Muscle of back (tissue), 11 donors: ENCODE data around the gene COMMD1. TPM values are rescaled to one million over a fixed set of nuclear protein-coding genes. Genes with fewer than 3 reads are reported as not detected.
"Not testable (repeated sequence)": the region's sequence is repeated elsewhere in the genome, so short reads cannot be mapped to it uniquely, and the experiment has no call there.

ENCODE experiments used
- DNase-seq, 3 donors: peaks; one replicate each; pipeline versions ENCODE4 v3.0.0 to v3.0.0-alpha.2; 2013
- polyA plus RNA-seq, 10 donors: library from polyadenylated mRNA; unstranded; fragments of 120-200 nt; gene quantifications; one replicate each; pipeline ENCODE4 v1.2.1, GENCODE V29; 2013; ENCODE audit not compliant: insufficient read length in 10 of 10

Gene COMMD1
- polyA plus RNA-seq, 10 donors = 49.7 to 85.8 (median 73.1) TPM

- DNase-seq = peak in 1 of 3 donors; percentile 14
Measured at GRCh38 chr2:62013641-62014040, 108.2 kb downstream of the COMMD1 start.

GRCh38 chr2:62014102-62014501 lies 108.6 kb downstream of the COMMD1 start:
- peak; percentile 69 to 91 (median 84) for DNase-seq

- no peak for DNase-seq
Measured at GRCh38 chr2:62016957-62017356, 111.5 kb downstream of the COMMD1 start.

DNA sequence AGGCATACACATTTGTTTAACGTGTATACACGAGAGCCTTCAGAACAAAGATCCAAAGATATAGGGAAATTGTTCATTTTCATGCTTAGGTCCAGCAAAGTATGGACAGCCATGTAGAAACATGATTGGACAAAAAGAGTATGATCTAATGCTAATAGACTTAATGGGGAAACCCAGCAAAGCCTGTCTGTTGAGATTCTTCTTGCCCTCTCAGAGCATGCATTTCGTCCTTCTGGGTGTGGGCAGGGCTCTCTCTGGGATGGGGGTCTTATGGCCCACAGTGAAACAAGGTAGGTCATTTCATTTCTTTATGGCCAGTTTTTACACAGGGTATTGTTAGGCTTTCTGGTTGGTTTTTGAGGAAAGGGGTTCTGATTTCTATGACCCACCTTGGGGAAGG lies 124.4 kb downstream of the COMMD1 start:
- no peak for DNase-seq

GRCh38 chr2:62030902-62031301 lies 125.4 kb downstream of the COMMD1 start:
- DNase-seq = no peak

DNA sequence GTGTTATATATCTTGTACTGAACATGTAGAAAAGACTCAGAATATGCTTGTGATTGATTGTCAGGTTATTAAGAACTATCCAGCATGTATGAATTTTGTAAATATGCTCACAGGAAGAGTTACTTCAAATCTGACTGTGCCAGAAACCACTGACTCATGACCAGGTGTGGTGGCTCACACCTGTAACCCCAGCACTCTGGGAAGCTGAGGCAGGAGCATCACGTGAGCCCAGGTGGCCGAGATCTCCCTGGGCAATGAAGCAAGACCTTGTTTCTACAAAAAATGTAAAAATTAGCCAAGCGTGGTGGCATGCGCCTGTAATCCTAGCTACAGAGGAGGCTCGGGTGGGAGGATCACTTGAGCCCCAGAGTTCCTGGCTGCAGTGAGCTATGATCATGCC lies 126.6 kb downstream of the COMMD1 start:
- no peak for DNase-seq

- no peak for DNase-seq
Measured at GRCh38 chr2:62034715-62035114, 129.2 kb downstream of the COMMD1 start.

DNA sequence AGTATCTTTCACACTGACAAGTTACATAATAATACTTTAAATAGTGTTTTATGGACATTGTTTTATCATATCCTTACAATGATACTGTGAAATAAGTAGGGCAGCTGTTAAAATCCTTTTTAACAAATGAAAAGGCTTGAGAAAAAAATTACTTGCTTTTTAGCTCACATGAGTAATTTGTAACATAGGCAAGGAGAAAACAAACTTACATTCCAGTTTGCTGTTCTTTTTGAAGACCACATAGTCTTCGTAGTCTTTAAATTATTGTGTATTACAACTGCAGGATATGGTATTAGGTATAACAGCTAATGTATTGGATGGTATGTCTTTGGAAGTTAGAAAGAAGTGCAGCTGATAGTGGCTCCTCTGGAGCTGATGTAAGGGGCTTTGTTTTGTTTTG lies 130.8 kb downstream of the COMMD1 start:
- DNase-seq = no peak

DNA sequence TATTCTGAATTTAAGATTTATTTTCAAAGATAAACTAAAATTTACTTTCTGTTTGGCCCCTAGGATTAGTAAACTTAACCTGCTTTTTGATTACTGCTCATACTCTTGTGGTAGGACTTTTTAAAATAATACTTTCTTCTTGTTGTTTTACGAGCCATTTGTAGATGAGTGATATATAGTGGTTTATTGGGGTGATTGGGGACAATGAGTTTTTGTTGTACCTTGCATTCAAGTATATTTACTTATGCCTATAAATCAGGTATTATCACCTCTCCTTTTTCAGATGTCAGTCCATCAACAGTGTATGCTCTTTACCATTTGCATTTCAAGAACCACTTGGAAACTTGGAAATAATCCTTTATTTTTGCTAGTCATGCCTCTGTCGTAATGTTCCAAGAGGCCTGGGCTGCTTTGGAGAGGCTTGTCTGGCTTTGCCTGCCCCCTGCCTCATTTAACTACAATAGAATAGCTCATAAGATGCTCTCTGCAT lies 131.3 kb downstream of the COMMD1 start:
- DNase-seq = no peak

GRCh38 chr2:62038975-62039771 lies 133.7 kb downstream of the COMMD1 start:
- DNase-seq = peak; percentile 3 to 32 (median 24)

GRCh38 chr2:62040926-62041325 lies 135.5 kb downstream of the COMMD1 start:
- no peak for DNase-seq

DNA sequence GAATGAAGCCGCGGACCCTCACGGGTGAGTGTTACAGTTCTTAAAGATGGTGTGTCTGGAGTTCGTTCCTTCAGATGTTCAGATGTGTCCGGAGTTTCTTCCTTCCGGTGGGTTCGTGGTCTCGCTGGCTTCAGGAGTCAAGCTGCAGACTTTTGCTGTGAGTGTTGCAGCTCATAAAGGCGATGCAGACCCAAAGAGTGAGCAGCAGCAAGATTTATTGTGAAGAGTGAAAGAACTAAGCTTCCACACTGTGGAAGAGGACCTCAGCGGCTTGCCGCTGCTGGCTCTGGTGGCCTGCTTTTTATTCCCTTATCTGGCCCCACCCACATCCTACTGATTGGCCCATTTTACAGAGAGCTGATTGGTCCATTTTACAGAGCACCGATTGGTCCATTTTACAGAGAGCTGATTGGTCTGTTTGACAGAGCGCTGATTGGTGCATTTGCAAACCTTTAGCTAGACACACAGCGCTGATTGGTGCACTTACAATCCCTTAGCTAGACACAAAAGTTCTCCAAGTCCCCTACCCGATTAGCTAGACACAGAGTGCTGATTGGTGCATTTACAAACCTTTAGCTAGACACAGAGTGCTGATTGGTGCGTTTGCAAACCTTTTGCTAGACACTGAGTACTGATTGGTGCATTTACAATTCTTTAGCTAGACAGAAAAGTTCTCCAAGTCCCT lies 136.4 kb downstream of the COMMD1 start:
- DNase-seq = not testable (repeated sequence)

- DNase-seq = no peak
Measured at GRCh38 chr2:62042400-62042799, 136.9 kb downstream of the COMMD1 start.

- DNase-seq = no peak
Measured at GRCh38 chr2:62042944-62043343, 137.5 kb downstream of the COMMD1 start.

DNA sequence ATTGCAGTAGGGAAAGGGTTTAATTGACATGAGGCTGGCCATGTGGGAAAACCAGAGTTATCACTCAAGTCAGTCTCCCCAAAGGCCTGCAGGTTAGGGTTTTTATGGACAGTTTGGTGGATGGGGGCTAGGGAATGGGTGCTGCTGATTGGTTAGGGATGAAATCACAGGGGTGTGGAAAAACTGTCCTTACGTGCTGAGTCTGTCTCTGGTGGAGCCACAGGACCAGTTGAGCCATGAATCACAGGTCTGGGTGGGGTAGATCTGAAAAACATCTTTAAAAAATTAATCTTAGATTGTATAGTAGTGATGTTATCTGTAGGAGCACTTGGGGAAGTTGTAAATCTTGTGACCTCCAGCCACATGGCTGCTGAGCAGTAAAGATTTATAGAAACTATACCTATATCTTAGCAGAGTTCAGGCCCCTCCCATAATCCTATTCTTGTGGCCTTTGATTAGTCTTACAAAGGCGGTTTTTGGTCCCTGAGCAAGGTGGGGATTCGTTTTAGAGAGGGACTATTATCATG lies 139.6 kb downstream of the COMMD1 start:
- no peak for DNase-seq

GRCh38 chr2:62046141-62046540 lies 140.7 kb downstream of the COMMD1 start:
- no peak for DNase-seq

DNA sequence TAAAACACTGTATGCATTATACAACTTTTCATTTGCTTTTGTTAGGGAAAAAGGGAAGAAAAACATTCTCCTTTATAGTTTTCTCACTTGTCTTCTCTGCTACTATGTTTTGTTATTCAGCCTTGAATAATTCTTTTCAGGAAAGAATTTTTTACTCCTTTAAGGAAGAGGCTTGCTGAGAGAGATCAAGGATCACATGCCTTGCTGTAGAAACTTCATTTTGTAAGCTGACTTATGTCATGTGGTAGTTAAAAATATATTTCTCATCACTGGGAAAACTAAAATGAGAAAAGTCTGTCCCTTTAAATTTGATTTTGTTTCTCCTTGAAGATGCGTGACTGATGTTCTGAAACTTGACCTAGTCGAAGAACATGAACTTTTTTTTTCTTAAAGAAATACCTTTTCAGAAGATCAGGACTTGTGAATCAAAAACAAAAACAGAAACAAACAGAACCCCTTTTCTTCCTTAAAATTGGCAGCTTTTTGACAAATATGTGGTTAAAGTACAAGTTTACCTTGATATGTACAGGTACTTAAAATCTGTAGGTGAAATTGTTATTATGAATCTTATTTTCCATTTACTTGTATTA lies 145.1 kb downstream of the COMMD1 start:
- DNase-seq = no peak

DNA sequence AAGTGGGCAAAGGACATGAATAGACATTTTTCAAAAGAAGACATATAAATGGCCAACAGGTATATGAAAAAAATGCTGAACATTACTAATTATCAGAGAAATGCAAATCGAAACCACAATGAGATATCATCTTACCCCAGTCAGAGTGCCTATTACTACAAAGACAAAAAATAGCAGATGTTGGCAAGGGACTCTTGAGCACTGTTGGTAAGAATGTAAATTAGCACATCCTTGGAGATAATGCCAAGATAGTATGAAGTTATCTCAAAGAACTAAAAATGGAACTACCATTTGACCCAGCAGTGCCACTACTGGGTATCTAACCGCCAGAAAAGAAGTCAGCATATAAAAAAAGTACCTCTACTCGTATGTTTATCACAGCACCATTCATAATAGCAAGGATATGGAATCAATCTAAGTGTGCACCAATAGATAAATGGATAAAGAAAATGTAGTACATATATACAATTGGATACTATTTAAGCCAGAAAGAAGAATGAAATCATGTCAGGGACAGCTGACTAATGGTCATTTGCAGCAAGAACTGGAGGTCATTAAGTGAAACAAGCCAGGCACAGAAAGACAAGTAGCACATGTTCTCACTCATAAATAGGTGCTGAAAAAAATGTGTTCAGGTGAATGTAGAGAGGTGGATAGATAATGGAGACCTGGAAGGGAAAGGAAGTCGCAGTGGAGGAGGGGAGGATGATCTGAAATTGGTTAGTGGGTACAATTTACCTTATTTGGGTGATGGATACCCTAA lies 148.7 kb downstream of the COMMD1 start:
- no peak for DNase-seq

DNA sequence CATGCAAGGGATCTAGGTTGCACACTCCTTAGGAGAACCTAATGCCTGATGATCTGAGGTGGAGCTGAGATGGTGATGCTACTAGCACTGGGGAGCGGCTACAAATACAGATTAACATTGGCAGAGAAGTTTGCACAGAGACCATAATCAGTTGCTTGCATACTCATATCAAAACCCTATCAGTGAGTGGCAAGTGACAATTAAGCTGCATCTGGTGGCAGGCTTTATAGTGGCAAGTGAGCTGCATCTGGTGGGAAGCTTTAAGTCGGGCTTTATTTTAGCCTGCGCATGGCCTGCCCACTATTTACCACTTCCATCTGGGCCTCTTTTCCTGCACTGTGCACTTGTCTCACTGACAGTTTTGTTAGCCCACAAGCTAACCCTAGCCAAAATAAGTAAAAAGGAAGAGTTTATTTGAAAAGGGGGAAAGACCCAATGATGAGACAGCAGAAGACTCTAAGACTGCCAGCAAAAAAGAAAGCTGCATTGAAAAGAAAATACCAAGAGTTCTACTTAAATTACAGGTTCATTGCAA lies 149.5 kb downstream of the COMMD1 start:
- DNase-seq = no peak

- no peak for DNase-seq
Measured at GRCh38 chr2:62055724-62056336, 150.4 kb downstream of the COMMD1 start.

GRCh38 chr2:62056341-62056740 lies 150.9 kb downstream of the COMMD1 start:
- no peak for DNase-seq
